ENCODE measurements around the gene SYNC. TPM values are rescaled to one million over a fixed set of nuclear protein-coding genes. Genes with fewer than 3 reads are reported as not detected.

SYNC gene
- total RNA-seq, 1 donor from 2014 or later: 14.5 TPM

- Histone ChIP-seq H3K9me3 (no peaks in the 10 kb centered on the region), H3K36me3 (peaks cover 14% of the 10 kb centered on the region), H3K27me3 (ENCODE audit: low read depth) (no peaks in the 10 kb centered on the region), H3K4me3 (no peak overlapping the region), H3K4me1 (peaks cover 18% of the 10 kb centered on the region), H3K27ac (no peak overlapping the region)
- intact Hi-C loops (cut with DNase I): no loop called here
- DNase-seq (no peak), ATAC-seq (no peak)
- no peak for TF ChIP-seq CTCF (IDR thresholded peaks at IDR 0.05)
Measured at GRCh38 chr1:32696041-32696440, 6.5 kb downstream of the SYNC start.

GRCh38 chr1:32695098-32695904 lies 7.3 kb downstream of the SYNC start:
- peaks cover 16% of the 10 kb centered on the region for H3K4me1 ChIP-seq
- intact Hi-C loops (cut with DNase I): no loop called here
- ATAC-seq (peak; percentile 66 to 75), DNase-seq (peak; percentile 82)
- peak overlapping the region; percentile 8 for H3K4me3 ChIP-seq
- H3K9me3 ChIP-seq: no peaks in the 10 kb centered on the region
- H3K36me3 ChIP-seq: peaks cover 17% of the 10 kb centered on the region
- peak overlapping the region; percentile 62 for H3K27ac ChIP-seq
- H3K27me3 ChIP-seq (ENCODE audit: low read depth): no peaks in the 10 kb centered on the region
- TF ChIP-seq CTCF (IDR thresholded peaks at IDR 0.05): no peak

GRCh38 chr1:32693455-32694174 lies 9.0 kb downstream of the SYNC start:
- peaks cover 16% of the 10 kb centered on the region for H3K4me1 ChIP-seq
- DNase-seq (no peak), ATAC-seq (no peak)
- no peak overlapping the region for H3K27ac ChIP-seq
- intact Hi-C loops (cut with DNase I): no loop called here
- H3K27me3 ChIP-seq (ENCODE audit: low read depth): no peaks in the 10 kb centered on the region
- H3K36me3 ChIP-seq: peaks cover 17% of the 10 kb centered on the region
- H3K9me3 ChIP-seq: no peaks in the 10 kb centered on the region
- no peak overlapping the region for H3K4me3 ChIP-seq
- TF ChIP-seq CTCF (IDR thresholded peaks at IDR 0.05): no peak

GRCh38 chr1:32686387-32686786 lies 16.2 kb downstream of the SYNC start:
- Histone ChIP-seq H3K27me3 (ENCODE audit: low read depth) (no peaks in the 10 kb centered on the region), H3K36me3 (peaks cover 61% of the 10 kb centered on the region), H3K4me1 (peaks cover 28% of the 10 kb centered on the region), H3K9me3 (no peaks in the 10 kb centered on the region), H3K4me3 (no peak overlapping the region), H3K27ac (no peak overlapping the region)
- TF ChIP-seq CTCF (IDR thresholded peaks at IDR 0.05): no peak
- ATAC-seq (no peak), DNase-seq (no peak)
- intact Hi-C loops (cut with DNase I): no loop called here

- no peak for TF ChIP-seq CTCF (IDR thresholded peaks at IDR 0.05)
- peaks cover 35% of the 10 kb centered on the region for H3K4me1 ChIP-seq
- no peak overlapping the region for H3K4me3 ChIP-seq
- H3K36me3 ChIP-seq: peaks cover 66% of the 10 kb centered on the region
- no peak for ATAC-seq
- intact Hi-C loops (cut with DNase I): no loop called here
- no peaks in the 10 kb centered on the region for H3K27me3 ChIP-seq (ENCODE audit: low read depth)
- H3K27ac ChIP-seq: no peak overlapping the region
- no peaks in the 10 kb centered on the region for H3K9me3 ChIP-seq
- no peak for DNase-seq
Measured at GRCh38 chr1:32685498-32685897, 17.1 kb downstream of the SYNC start.
